ENCODE data around the gene CDH22.

The CDH22 gene

GRCh38 chr20:46154305-46154704, 154.0 kb downstream of the CDH22 start:
- in situ Hi-C loops (cut with MboI; ENCODE audit: low sequenced_read_pairs) = no loop called here

- in situ Hi-C loops (cut with MboI; ENCODE audit: low sequenced_read_pairs) = no loop called here
These were observed 155.3 kb downstream of the CDH22 start for GRCh38 chr20:46152824-46153586.

GRCh38 chr20:46151936-46152335, 156.4 kb downstream of the CDH22 start:
- in situ Hi-C loops (cut with MboI; ENCODE audit: low sequenced_read_pairs) = no loop called here

- in situ Hi-C loops (cut with MboI; ENCODE audit: low sequenced_read_pairs) = no loop called here
These were observed 157.4 kb downstream of the CDH22 start for GRCh38 chr20:46150943-46151342.

GRCh38 chr20:46148313-46149208, 159.7 kb downstream of the CDH22 start:
- in situ Hi-C loops (cut with MboI; ENCODE audit: low sequenced_read_pairs) = loop anchor here (25.0 kb wide), 1 partner anchor 189 kb away; no protein-coding TSS in a partner anchor

- in situ Hi-C loops (cut with MboI; ENCODE audit: low sequenced_read_pairs) = loop anchor here (25.0 kb wide), 1 partner anchor 192 kb away; no protein-coding TSS in a partner anchor
These were observed 162.6 kb downstream of the CDH22 start for GRCh38 chr20:46145713-46146112.

GRCh38 chr20:46144432-46145025, 163.8 kb downstream of the CDH22 start:
- in situ Hi-C loops (cut with MboI; ENCODE audit: low sequenced_read_pairs) = loop anchor here (25.0 kb wide), 1 partner anchor 193 kb away; no protein-coding TSS in a partner anchor

- in situ Hi-C loops (cut with MboI; ENCODE audit: low sequenced_read_pairs) = loop anchor here (25.0 kb wide), 1 partner anchor 195 kb away; no protein-coding TSS in a partner anchor
These were observed 166.2 kb downstream of the CDH22 start for GRCh38 chr20:46142124-46142523.

- in situ Hi-C loops (cut with MboI; ENCODE audit: low sequenced_read_pairs) = loop anchor here (25.0 kb wide), 1 partner anchor 197 kb away; no protein-coding TSS in a partner anchor
These were observed 168.3 kb downstream of the CDH22 start for GRCh38 chr20:46139908-46140482.

GRCh38 chr20:46139266-46139889, 168.9 kb downstream of the CDH22 start:
- in situ Hi-C loops (cut with MboI; ENCODE audit: low sequenced_read_pairs) = loop anchor here (25.0 kb wide), 1 partner anchor 198 kb away; no protein-coding TSS in a partner anchor

GRCh38 chr20:46137816-46138215, 170.5 kb downstream of the CDH22 start:
- in situ Hi-C loops (cut with MboI; ENCODE audit: low sequenced_read_pairs) = loop anchor here (25.0 kb wide), 1 partner anchor 199 kb away; no protein-coding TSS in a partner anchor

GRCh38 chr20:46135856-46136633, 172.3 kb downstream of the CDH22 start:
- in situ Hi-C loops (cut with MboI; ENCODE audit: low sequenced_read_pairs) = loop anchor here (25.0 kb wide), 1 partner anchor 201 kb away; no protein-coding TSS in a partner anchor

GRCh38 chr20:46134716-46135115, 173.6 kb downstream of the CDH22 start:
- in situ Hi-C loops (cut with MboI; ENCODE audit: low sequenced_read_pairs) = loop anchor here (25.0 kb wide), 1 partner anchor 203 kb away; no protein-coding TSS in a partner anchor

GRCh38 chr20:46133886-46134654, 174.2 kb downstream of the CDH22 start:
- in situ Hi-C loops (cut with MboI; ENCODE audit: low sequenced_read_pairs) = loop anchor here (25.0 kb wide), 1 partner anchor 203 kb away; no protein-coding TSS in a partner anchor

GRCh38 chr20:46132705-46133120, 175.6 kb downstream of the CDH22 start:
- in situ Hi-C loops (cut with MboI; ENCODE audit: low sequenced_read_pairs) = loop anchor here (25.0 kb wide), 1 partner anchor 205 kb away; no protein-coding TSS in a partner anchor

GRCh38 chr20:46131396-46131795, 176.9 kb downstream of the CDH22 start:
- in situ Hi-C loops (cut with MboI; ENCODE audit: low sequenced_read_pairs) = loop anchor here (25.0 kb wide), 1 partner anchor 206 kb away; no protein-coding TSS in a partner anchor

- in situ Hi-C loops (cut with MboI; ENCODE audit: low sequenced_read_pairs) = loop anchor here (25.0 kb wide), 1 partner anchor 207 kb away; no protein-coding TSS in a partner anchor
These were observed 177.8 kb downstream of the CDH22 start for GRCh38 chr20:46130534-46130933.

GRCh38 chr20:46129955-46130481, 178.3 kb downstream of the CDH22 start:
- in situ Hi-C loops (cut with MboI; ENCODE audit: low sequenced_read_pairs) = loop anchor here (25.0 kb wide), 1 partner anchor 207 kb away; no protein-coding TSS in a partner anchor

Measured in HL-60/S4 treated with phorbol 12-myristate 13-acetate at 8.2 ng/mL for 4 days and 3 days (cell line).